HCT116 (cell line): ENCODE data around the gene DNALI1. TPM values are rescaled to one million over a fixed set of nuclear protein-coding genes. Genes with fewer than 3 reads are reported as not detected.
A peak's percentile ranks its signal among the peaks of the same experiment; 100 is the strongest.

Source experiments
- ATAC-seq: fragments of 200-7000 bp; cut with Tn5 transposase; 2 replicates; pipeline ENCODE4 v1.9.1; 2020; ENCODE audit warnings: mild to moderate bottlenecking, moderate library complexity
- BruUV-seq: library from RNA; stranded (reverse); fragments of 400-500 nt; replicated peaks from 2 replicates; lab custom pipeline; 2021; lab: Mats Ljungman, UMichigan
- CTCF ChIA-PET: fragments of 300-600 bp; sonication (Branson Sonifier 250); formaldehyde crosslinking; loops from one replicate; lab custom pipeline; 2021; ENCODE audit warnings: antibody characterized with exemption; lab: Charles Lee
- POLR2A ChIA-PET: fragments of 300-600, 350-600 bp; sonication (Branson Sonifier 250); formaldehyde crosslinking; loops from one replicate; lab custom pipeline; 2021; ENCODE audit warnings: antibody characterized with exemption; lab: Charles Lee
- RAD21 ChIA-PET, 2 experiments: fragments of 300-600 bp; sonication (Branson Sonifier 250); formaldehyde crosslinking; loops; one replicate each; lab custom pipeline; 2023; ENCODE audit warnings: low total read pairs in 2 of 2; ENCODE audit not compliant: uncharacterized antibody in 2 of 2, unreplicated experiment in 2 of 2, low non-redundant PET in 1 of 2; lab: Charles Lee
- DNase-seq: peaks from one replicate; pipeline ENCODE4 v3.0.0-alpha.2; 2010; ENCODE audit warnings: low read depth, low spot score
- H2AFZ ChIP-seq: fragments of 200-600 bp; shearing (Covaris generic), sonication (generic); 2 replicates; pipeline ENCODE4 v1.6.1; 2017; ENCODE audit warnings: low read depth, mixed run types, mixed read lengths, antibody characterized with exemption, low read length; ENCODE audit not compliant: poor library complexity, severe bottlenecking
- H3K27ac ChIP-seq: 2 replicates; pipeline ENCODE4 v1.5.1; 2012; ENCODE audit warnings: low read depth, low read length
- H3K27me3 ChIP-seq: fragments of 200-600 bp; sonication (generic); 2 replicates; pipeline ENCODE4 v1.6.1; 2016; ENCODE audit warnings: mixed run types, low read length, mixed read lengths; ENCODE audit not compliant: insufficient read depth
- H3K36me3 ChIP-seq, 2 experiments: fragments of 200-500 bp in 1 of 2; fragments of 200-600 bp in 1 of 2; sonication (Bioruptor generic) in 1 of 2; sonication (generic) in 1 of 2; 2 replicates each; pipeline versions ENCODE4 v1.5.1 to v1.6.1; 2014 to 2016; ENCODE audit warnings: low read length in 2 of 2, inconsistent platforms in 1 of 2, mixed read lengths in 1 of 2, mixed run types in 1 of 2; ENCODE audit not compliant: insufficient read depth in 2 of 2, control insufficient read depth in 1 of 2
- H3K4me1 ChIP-seq, 2 experiments: fragments of 200-600 bp in 1 of 2; sonication (generic) in 1 of 2; 2 replicates each; pipeline versions ENCODE4 v1.5.1 to v1.6.1; 2012 to 2017; ENCODE audit warnings: low read length in 2 of 2, inconsistent platforms in 1 of 2, mild to moderate bottlenecking in 1 of 2, mixed read lengths in 1 of 2, mixed run types in 1 of 2, moderate library complexity in 1 of 2; ENCODE audit not compliant: insufficient read depth in 2 of 2, control insufficient read depth in 1 of 2
- H3K4me2 ChIP-seq: fragments of 200-600 bp; sonication (generic); 2 replicates; pipeline ENCODE4 v1.6.1; 2017; ENCODE audit warnings: mixed run types, low read length, mixed read lengths
- H3K4me3 ChIP-seq, 2 experiments: fragments of 200-600 bp in 1 of 2; sonication (generic) in 1 of 2; replicated peaks in 1 of 2; 2 replicates each; pipeline ENCODE4 v1.5.1; 2011 to 2016; ENCODE audit warnings: low read length in 2 of 2, control low read depth in 1 of 2, low read depth in 1 of 2, mild to moderate bottlenecking in 1 of 2, mixed read lengths in 1 of 2, mixed run types in 1 of 2
- H3K79me2 ChIP-seq: fragments of 200-600 bp; sonication (generic); 2 replicates; pipeline ENCODE4 v1.6.1; 2017; ENCODE audit warnings: mild to moderate bottlenecking, mixed run types, low read length, moderate library complexity, mixed read lengths; ENCODE audit not compliant: insufficient read depth
- H3K9ac ChIP-seq: fragments of 200-600 bp; sonication (generic); 2 replicates; pipeline ENCODE4 v1.6.1; 2016; ENCODE audit warnings: low read length, mixed read lengths
- H3K9me2 ChIP-seq: fragments of 200-600 bp; sonication (generic), shearing (Covaris generic); 2 replicates; pipeline ENCODE4 v1.6.1; 2017; ENCODE audit warnings: mixed run types, mild to moderate bottlenecking, moderate library complexity; ENCODE audit not compliant: insufficient read depth
- H3K9me3 ChIP-seq, 2 experiments: fragments of 200-500 bp in 1 of 2; fragments of 200-600 bp in 1 of 2; sonication (Bioruptor generic) in 1 of 2; sonication (generic) in 1 of 2; 2 replicates each; pipeline ENCODE4 v1.6.1; 2014 to 2017; ENCODE audit warnings: low read length in 2 of 2, mixed read lengths in 2 of 2, inconsistent platforms in 1 of 2, low read depth in 1 of 2, mild to moderate bottlenecking in 1 of 2, mixed run types in 1 of 2, moderate library complexity in 1 of 2; ENCODE audit not compliant: control insufficient read depth in 1 of 2, insufficient read depth in 1 of 2
- H4K20me1 ChIP-seq: fragments of 200-600 bp; sonication (generic), shearing (Covaris generic); 2 replicates; pipeline ENCODE4 v1.6.1; 2017; ENCODE audit warnings: mixed run types, mild to moderate bottlenecking, moderate library complexity; ENCODE audit not compliant: insufficient read depth
- ATF3 ChIP-seq: IDR thresholded peaks from 2 replicates; pipeline ENCODE4 v1.6.1; 2012
- CBX3 ChIP-seq: IDR thresholded peaks from 2 replicates; pipeline ENCODE4 v1.6.1; 2012; ENCODE audit warnings: low read depth
- EGR1 ChIP-seq: IDR thresholded peaks from 2 replicates; pipeline ENCODE4 v1.6.1; 2012; ENCODE audit warnings: low read depth
- ELF1 ChIP-seq: IDR thresholded peaks from 2 replicates; pipeline ENCODE4 v1.6.1; 2012; ENCODE audit warnings: low read depth, borderline replicate concordance
- POLR2A ChIP-seq: IDR thresholded peaks from 2 replicates; pipeline ENCODE4 v1.7.0; 2011; ENCODE audit warnings: borderline replicate concordance; ENCODE audit not compliant: insufficient read depth, insufficient read length; ENCODE audit errors: extremely low read depth
- POLR2AphosphoS5 ChIP-seq: IDR thresholded peaks from 2 replicates; pipeline ENCODE4 v1.6.1; 2011; ENCODE audit warnings: mild to moderate bottlenecking, low read depth, low read length, moderate library complexity
- RAD21 ChIP-seq: IDR thresholded peaks from 2 replicates; pipeline ENCODE4 v1.6.1; 2012; ENCODE audit warnings: low read depth, mild to moderate bottlenecking
- SIN3A ChIP-seq: IDR thresholded peaks from 2 replicates; pipeline ENCODE4 v1.6.1; 2012; ENCODE audit warnings: low read depth
- SRF ChIP-seq: IDR thresholded peaks from 2 replicates; pipeline ENCODE4 v1.6.1; 2012; ENCODE audit warnings: low read depth
- intact Hi-C: fragments of 100-400 bp; cut with micrococcal nuclease; formaldehyde crosslinking; loops from 2 replicates; pipeline ENCODE4 v1.10.0; 2022
- total RNA-seq: library from RNA; stranded (reverse); gene quantifications from one replicate; pipeline ENCODE4 v1.2.1, GENCODE V29; 2021; ENCODE audit not compliant: unreplicated experiment
- TF ChIP-seq, protein P1 (sequence below): IDR thresholded peaks from 2 replicates; pipeline ENCODE4 v1.6.1; 2012

The DNALI1 gene
- total RNA-seq, 1 experiment from 2014 or later = 0.64 TPM

GRCh38 chr1:37595440-37596181 lies 38.9 kb downstream of the DNALI1 start, which contains the start of gene GNL2:
Gene GNL2, minus strand, starts transcription at chr1:37595937. Its CDS starts 115 bp downstream, at chr1:37595822.
- Histone ChIP-seq H3K9me2 (no peaks in the 10 kb centered on the region), H3K27ac (peak within 1 kb of the TSS; percentile 52), H2AFZ (peak within 1 kb of the TSS; percentile 99), H3K4me2 (peak within 1 kb of the TSS; percentile 95), H3K9ac (peak within 1 kb of the TSS; percentile 98), H3K9me3 (no peaks in the 10 kb centered on the region), H4K20me1 (no peaks in the 10 kb centered on the region; the same call in none of the 2 replicates), H3K36me3 (peaks cover 23 to 28% of the 10 kb centered on the region in 2 experiments), H3K4me3 (peak within 1 kb of the TSS; percentile 98 to 100), H3K27me3 (no peaks in the 10 kb centered on the region), H3K79me2 (peaks cover 49% of the 10 kb centered on the region), H3K4me1 (peaks cover 10 to 16% of the 10 kb centered on the region in 2 experiments; a peak in 2 of 4 replicates)
- ChIA-PET RAD21 (no interaction called here), CTCF (interaction anchor here (1.0 kb wide), 1 partner anchor 9 kb away, joined by 3 read pairs; no protein-coding TSS in a partner anchor), POLR2A (no interaction called here)
- TSS peak; percentile 56 for BruUV-seq
- intact Hi-C loops = loop anchor here (2.0 to 5.0 kb wide), 2 partner anchors 87 to 123 kb away; partner anchors contain the start of gene ZC3H12A
- peak; percentile 99 for ATAC-seq
- peak; percentile 92 for DNase-seq
- TF ChIP-seq EGR1 = peak; percentile 93
- no peak for TF ChIP-seq ELF1
- peak; percentile 57 for TF ChIP-seq POLR2A
- TF ChIP-seq SRF = no peak
- no peak for TF ChIP-seq CBX3
- TF ChIP-seq RAD21 = no peak
- no peak for TF ChIP-seq ATF3
- TF ChIP-seq, protein P1, sequence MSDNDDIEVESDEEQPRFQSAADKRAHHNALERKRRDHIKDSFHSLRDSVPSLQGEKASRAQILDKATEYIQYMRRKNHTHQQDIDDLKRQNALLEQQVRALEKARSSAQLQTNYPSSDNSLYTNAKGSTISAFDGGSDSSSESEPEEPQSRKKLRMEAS = peak; percentile 99
- peak; percentile 95 for TF ChIP-seq SIN3A
- TF ChIP-seq POLR2AphosphoS5 = peak; percentile 90
